PC-3 (cell line): ENCODE measurements around the gene HK1.

ENCODE experiments used
- EZH2phosphoT487 ChIP-seq: fragments of 300-600 bp; sonication (generic); IDR thresholded peaks from 2 replicates; pipeline ENCODE4 v1.6.1; 2018; ENCODE audit warnings: mild to moderate bottlenecking, antibody characterized with exemption, low read length, borderline replicate concordance
- TF ChIP-seq, protein P1 (sequence below): fragments of 300-600 bp; sonication (generic); conservative IDR thresholded peaks from 2 replicates; pipeline ENCODE4 v1.5.1; 2017; ENCODE audit warnings: antibody characterized with exemption, low read depth, mild to moderate bottlenecking, low read length

DNA sequence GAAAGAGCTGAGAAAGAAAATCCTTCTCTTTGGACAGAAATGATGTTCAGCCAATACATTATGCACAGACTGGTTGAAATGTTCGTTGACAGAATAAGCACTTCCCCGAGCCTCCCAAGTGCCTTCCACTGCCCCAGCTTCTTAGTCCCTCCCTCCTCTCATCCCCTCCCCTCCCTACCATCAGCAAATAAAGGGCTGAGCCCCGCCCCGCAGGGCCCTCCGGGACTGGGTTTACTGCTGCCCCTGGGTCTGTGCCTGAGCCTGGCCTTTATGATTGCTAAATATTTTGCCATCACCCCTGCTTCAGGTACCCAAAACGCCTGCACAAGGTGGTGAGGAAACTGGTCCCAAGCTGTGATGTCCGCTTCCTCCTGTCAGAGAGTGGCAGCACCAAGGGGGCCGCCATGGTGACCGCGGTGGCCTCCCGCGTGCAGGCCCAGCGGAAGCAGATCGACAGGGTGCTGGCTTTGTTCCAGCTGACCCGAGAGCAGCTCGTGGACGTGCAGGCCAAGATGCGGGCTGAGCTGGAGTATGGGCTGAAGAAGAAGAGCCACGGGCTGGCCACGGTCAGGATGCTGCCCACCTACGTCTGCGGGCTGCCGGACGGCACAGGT, 30.1 kb upstream of the HK1 start:
- no peak for TF ChIP-seq EZH2phosphoT487
- TF ChIP-seq, protein P1, sequence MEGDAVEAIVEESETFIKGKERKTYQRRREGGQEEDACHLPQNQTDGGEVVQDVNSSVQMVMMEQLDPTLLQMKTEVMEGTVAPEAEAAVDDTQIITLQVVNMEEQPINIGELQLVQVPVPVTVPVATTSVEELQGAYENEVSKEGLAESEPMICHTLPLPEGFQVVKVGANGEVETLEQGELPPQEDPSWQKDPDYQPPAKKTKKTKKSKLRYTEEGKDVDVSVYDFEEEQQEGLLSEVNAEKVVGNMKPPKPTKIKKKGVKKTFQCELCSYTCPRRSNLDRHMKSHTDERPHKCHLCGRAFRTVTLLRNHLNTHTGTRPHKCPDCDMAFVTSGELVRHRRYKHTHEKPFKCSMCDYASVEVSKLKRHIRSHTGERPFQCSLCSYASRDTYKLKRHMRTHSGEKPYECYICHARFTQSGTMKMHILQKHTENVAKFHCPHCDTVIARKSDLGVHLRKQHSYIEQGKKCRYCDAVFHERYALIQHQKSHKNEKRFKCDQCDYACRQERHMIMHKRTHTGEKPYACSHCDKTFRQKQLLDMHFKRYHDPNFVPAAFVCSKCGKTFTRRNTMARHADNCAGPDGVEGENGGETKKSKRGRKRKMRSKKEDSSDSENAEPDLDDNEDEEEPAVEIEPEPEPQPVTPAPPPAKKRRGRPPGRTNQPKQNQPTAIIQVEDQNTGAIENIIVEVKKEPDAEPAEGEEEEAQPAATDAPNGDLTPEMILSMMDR = no peak
